ENCODE data around the gene PLA2G2A. TPM values are rescaled to one million over a fixed set of nuclear protein-coding genes. Genes with fewer than 3 reads are reported as not detected.
"Not testable (repeated sequence)": the region's sequence is repeated elsewhere in the genome, so short reads cannot be mapped to it uniquely, and the experiment has no call there.

PLA2G2A gene
- total RNA-seq, 4 donors from 2014 or later: 6.4 to 69.0 (median 26.7) TPM

GRCh38 chr1:19934336-19934735 lies 45.1 kb downstream of the PLA2G2A start:
- no peak overlapping the region for H3K4me3 ChIP-seq
- no peaks in the 10 kb centered on the region for H3K4me1 ChIP-seq
- DNase-seq (ENCODE audit: low spot score in 2 of 2): no peak
- WGBS: 80% methylated on average over 7 of the region's 7 CpGs
- H3K36me3 ChIP-seq: no peaks in the 10 kb centered on the region
- no peak for TF ChIP-seq POLR2AphosphoS5 (IDR thresholded peaks at IDR 0.05)
- TF ChIP-seq, protein P1, sequence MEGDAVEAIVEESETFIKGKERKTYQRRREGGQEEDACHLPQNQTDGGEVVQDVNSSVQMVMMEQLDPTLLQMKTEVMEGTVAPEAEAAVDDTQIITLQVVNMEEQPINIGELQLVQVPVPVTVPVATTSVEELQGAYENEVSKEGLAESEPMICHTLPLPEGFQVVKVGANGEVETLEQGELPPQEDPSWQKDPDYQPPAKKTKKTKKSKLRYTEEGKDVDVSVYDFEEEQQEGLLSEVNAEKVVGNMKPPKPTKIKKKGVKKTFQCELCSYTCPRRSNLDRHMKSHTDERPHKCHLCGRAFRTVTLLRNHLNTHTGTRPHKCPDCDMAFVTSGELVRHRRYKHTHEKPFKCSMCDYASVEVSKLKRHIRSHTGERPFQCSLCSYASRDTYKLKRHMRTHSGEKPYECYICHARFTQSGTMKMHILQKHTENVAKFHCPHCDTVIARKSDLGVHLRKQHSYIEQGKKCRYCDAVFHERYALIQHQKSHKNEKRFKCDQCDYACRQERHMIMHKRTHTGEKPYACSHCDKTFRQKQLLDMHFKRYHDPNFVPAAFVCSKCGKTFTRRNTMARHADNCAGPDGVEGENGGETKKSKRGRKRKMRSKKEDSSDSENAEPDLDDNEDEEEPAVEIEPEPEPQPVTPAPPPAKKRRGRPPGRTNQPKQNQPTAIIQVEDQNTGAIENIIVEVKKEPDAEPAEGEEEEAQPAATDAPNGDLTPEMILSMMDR (IDR thresholded peaks at IDR 0.05): no peak
- no peak for TF ChIP-seq POLR2A (IDR thresholded peaks at IDR 0.05)
- no peak for TF ChIP-seq EP300 (IDR thresholded peaks at IDR 0.05)
- H3K27ac ChIP-seq: no peak overlapping the region
- no peaks in the 10 kb centered on the region for H3K27me3 ChIP-seq
- H3K9me3 ChIP-seq: peaks cover 8% of the 10 kb centered on the region

GRCh38 chr1:19932866-19933265 lies 46.6 kb downstream of the PLA2G2A start:
- H3K9me3 ChIP-seq: peaks cover 8% of the 10 kb centered on the region
- WGBS: 0% methylated on average over 1 of the region's 1 CpG
- H3K27me3 ChIP-seq: no peaks in the 10 kb centered on the region
- no peaks in the 10 kb centered on the region for H3K4me1 ChIP-seq
- DNase-seq (ENCODE audit: low spot score in 2 of 2): no peak
- no peak overlapping the region for H3K4me3 ChIP-seq
- H3K36me3 ChIP-seq: no peaks in the 10 kb centered on the region
- no peak for TF ChIP-seq POLR2A (IDR thresholded peaks at IDR 0.05)
- no peak overlapping the region for H3K27ac ChIP-seq

GRCh38 chr1:19927130-19927421 lies 52.3 kb downstream of the PLA2G2A start:
- H3K27me3 ChIP-seq; H3K4me3 ChIP-seq; H3K27ac ChIP-seq; H3K9me3 ChIP-seq; H3K4me1 ChIP-seq; DNase-seq (ENCODE audit: low spot score in 2 of 2); H3K36me3 ChIP-seq: not testable (repeated sequence)
- 83% methylated on average over 3 of the region's 3 CpGs for WGBS

DNA sequence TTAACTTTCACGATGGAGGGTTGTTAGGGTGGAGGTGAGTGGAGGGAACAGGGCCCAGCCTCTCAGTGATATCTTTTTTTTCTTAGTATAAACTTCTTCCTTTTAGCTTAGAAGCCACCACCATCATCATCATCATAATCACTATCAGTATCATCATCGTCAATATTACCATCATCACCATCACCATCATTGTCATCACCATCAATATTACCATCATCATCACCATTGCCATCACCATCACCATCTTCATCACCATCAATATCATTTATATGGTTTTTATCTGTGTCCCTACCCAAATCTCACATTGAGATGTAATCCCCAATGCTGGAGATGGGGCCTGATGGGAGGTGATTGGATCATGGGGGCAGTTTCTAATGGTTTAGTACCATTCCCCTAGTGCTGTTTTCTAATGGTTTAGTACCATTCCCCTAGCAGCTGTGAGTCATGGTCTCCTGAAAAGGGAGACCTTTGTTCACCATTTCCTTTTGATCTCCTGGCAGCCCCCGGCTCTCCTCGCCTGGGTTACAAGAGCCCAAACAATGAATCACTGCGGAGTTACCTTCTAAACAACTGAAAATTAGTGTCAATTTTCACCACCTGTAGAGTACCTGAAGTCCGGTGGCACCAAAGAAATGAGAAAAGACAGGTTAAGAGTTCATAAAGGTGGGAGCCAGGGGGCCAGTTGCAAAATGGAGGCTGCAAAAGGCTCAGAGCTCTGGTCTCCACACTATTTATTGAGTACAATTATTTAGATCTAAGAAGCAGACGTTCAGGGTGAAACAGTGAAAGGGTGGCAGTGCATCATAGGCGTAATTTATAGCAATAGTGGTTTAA lies 52.9 kb downstream of the PLA2G2A start:
- H3K9me3 ChIP-seq: peaks cover 7% of the 10 kb centered on the region
- WGBS: 66% methylated on average over 8 of the region's 8 CpGs
- peaks cover 4% of the 10 kb centered on the region for H3K4me1 ChIP-seq
- no peak for DNase-seq (ENCODE audit: low spot score in 2 of 2)
- TF ChIP-seq POLR2AphosphoS5 (IDR thresholded peaks at IDR 0.05) (no peak), POLR2A (IDR thresholded peaks at IDR 0.05) (no peak), EP300 (IDR thresholded peaks at IDR 0.05) (no peak)
- TF ChIP-seq, protein P1 (IDR thresholded peaks at IDR 0.05): no peak
- no peaks in the 10 kb centered on the region for H3K27me3 ChIP-seq
- no peaks in the 10 kb centered on the region for H3K36me3 ChIP-seq
- no peak overlapping the region for H3K4me3 ChIP-seq
- no peak overlapping the region for H3K27ac ChIP-seq

Other genes with a start within 250 kb of the PLA2G2A start
- gene TMCO4, start 179.7 kb downstream of the PLA2G2A start, total RNA-seq: 10 to 100 TPM; 11.6 to 23.8 (median 15.0) TPM
- under 1 TPM in 1 of 4 donors, not detected in 3; 0.51 TPM for gene RNF186, start 164.3 kb downstream of the PLA2G2A start, total RNA-seq
- gene OTUD3, start 97.2 kb downstream of the PLA2G2A start, total RNA-seq: 10 to 100 TPM in 2 of 4 donors, 1 to 10 TPM in 2; 5.1 to 11.8 (median 8.8) TPM
- gene PLA2G2E, start 56.0 kb downstream of the PLA2G2A start, total RNA-seq: 1 to 10 TPM in 1 of 4 donors, not detected in 3; 2.1 TPM
- 1 to 10 TPM in 1 of 4 donors, under 1 TPM in 1, not detected in 2; 0.79 to 4.2 TPM for gene PLA2G5, start 90.6 kb upstream of the PLA2G2A start, total RNA-seq
- not detected for gene PLA2G2D, start 139.9 kb upstream of the PLA2G2A start, total RNA-seq
- 10 to 100 TPM; 11.9 to 33.8 (median 16.7) TPM for gene PLA2G2F, start 159.7 kb upstream of the PLA2G2A start, total RNA-seq
- 1 to 10 TPM in 1 of 4 donors, under 1 TPM in 3; 0.48 to 1.0 (median 0.68) TPM for gene UBXN10, start 206.5 kb upstream of the PLA2G2A start, total RNA-seq
- not detected for gene PLA2G2C, start 206.9 kb upstream of the PLA2G2A start, total RNA-seq

Data from suprapubic skin (tissue), 4 donors.